GM12878 (cell line): ENCODE results near the gene LYPD5. TPM values are rescaled to one million over a fixed set of nuclear protein-coding genes. Genes with fewer than 3 reads are reported as not detected.

ENCODE experiments used
- ATAC-seq: fragments of 200-7000 bp; cut with Tn5 transposase; 3 replicates; pipeline ENCODE4 v1.9.1; 2020; ENCODE audit warnings: mild to moderate bottlenecking, moderate library complexity
- BruUV-seq: library from RNA; stranded (reverse); fragments of 400-500 nt; replicated peaks from 2 replicates; lab custom pipeline; 2021; lab: Mats Ljungman, UMichigan
- CTCF ChIA-PET: fragments of 300-600 bp; sonication (Branson Sonifier 250); formaldehyde crosslinking; extraction: SDS; loops from one replicate; lab custom pipeline; 2021; ENCODE audit warnings: inconsistent platforms; lab: Yijun Ruan, JAX
- POLR2A ChIA-PET: fragments of 350-600 bp; formaldehyde crosslinking; extraction: SDS; loops from one replicate; lab custom pipeline; 2021; ENCODE audit warnings: inconsistent platforms; lab: Charles Lee
- RAD21 ChIA-PET: fragments of 300-600 bp; sonication (Branson Sonifier 250); formaldehyde crosslinking; loops from one replicate; lab custom pipeline; 2023; ENCODE audit warnings: antibody characterized with exemption; ENCODE audit not compliant: unreplicated experiment; lab: Charles Lee
- SMC1A ChIA-PET: fragments of 300-600 bp; sonication (Branson Sonifier 250); formaldehyde crosslinking; loops from one replicate; lab custom pipeline; 2023; ENCODE audit not compliant: unreplicated experiment, uncharacterized antibody; lab: Charles Lee
- DNase-seq: peaks from one replicate; pipeline ENCODE4 v3.0.0-alpha.2; 2011; ENCODE audit warnings: low read depth, low spot score
- FAIRE-seq: peaks from 3 replicates; lab custom pipeline; 2011; peaks lifted over from hg19 to GRCh38; lab: Jason Lieb, UNC
- H2AFZ ChIP-seq: 2 replicates; pipeline ENCODE4 v1.6.0; 2011; ENCODE audit warnings: low read depth, low read length, control low read depth; ENCODE audit not compliant: control insufficient read depth
- H3K27ac ChIP-seq: 2 replicates; pipeline ENCODE4 v1.5.1; 2011; ENCODE audit warnings: control low read depth; ENCODE audit not compliant: control insufficient read depth, insufficient read depth
- H3K27me3 ChIP-seq, 2 experiments: replicated peaks in 1 of 2; 2 replicates each; pipeline versions ENCODE4 v1.6.0 to v1.6.1; 2011; ENCODE audit warnings: low read length in 1 of 2; ENCODE audit not compliant: control insufficient read depth in 2 of 2, insufficient read depth in 2 of 2
- H3K36me3 ChIP-seq, 2 experiments: 2 replicates each; pipeline ENCODE4 v1.5.1; 2011; ENCODE audit warnings: low read length in 1 of 2; ENCODE audit not compliant: control insufficient read depth in 2 of 2, insufficient read depth in 2 of 2
- H3K4me1 ChIP-seq: 2 replicates; pipeline ENCODE4 v1.6.1; 2011; ENCODE audit warnings: mild to moderate bottlenecking, low read length, moderate library complexity, mixed read lengths; ENCODE audit not compliant: control insufficient read depth, insufficient read depth
- H3K4me2 ChIP-seq: 2 replicates; pipeline ENCODE4 v1.6.0; 2011; ENCODE audit warnings: control low read depth; ENCODE audit not compliant: control insufficient read depth, insufficient read depth
- H3K4me3 ChIP-seq: fragments of 200-600 bp; sonication (generic); 2 replicates; pipeline ENCODE4 v1.5.1; 2016
- H3K79me2 ChIP-seq: 2 replicates; pipeline ENCODE4 v1.6.0; 2011; ENCODE audit warnings: low read length; ENCODE audit not compliant: control insufficient read depth, insufficient read depth
- H3K9ac ChIP-seq: 2 replicates; pipeline ENCODE4 v1.8.0; 2011; ENCODE audit warnings: low read length, control low read depth, mixed read lengths; ENCODE audit not compliant: control insufficient read depth, insufficient read depth
- H3K9me3 ChIP-seq: replicated peaks from 3 replicates; pipeline ENCODE4 v1.5.1; 2011; ENCODE audit warnings: mild to moderate bottlenecking, low read length; ENCODE audit not compliant: control insufficient read depth, insufficient read depth
- H4K20me1 ChIP-seq: 2 replicates; pipeline ENCODE4 v1.6.0; 2011; ENCODE audit not compliant: control insufficient read depth, insufficient read depth
- CHD2 ChIP-seq: IDR thresholded peaks from 2 replicates; pipeline ENCODE4 v1.6.1; 2011; ENCODE audit warnings: low read depth, low read length, improper control_type of control experiment, borderline replicate concordance
- IKZF1 ChIP-seq: fragments of 450-650 bp; conservative IDR thresholded peaks from 2 replicates; pipeline ENCODE4 v1.6.1; 2017; ENCODE audit warnings: antibody characterized with exemption, mild to moderate bottlenecking
- KLF5 ChIP-seq: fragments of 450-650 bp; IDR thresholded peaks from 2 replicates; pipeline ENCODE4 v1.6.1; 2014; ENCODE audit warnings: mild to moderate bottlenecking; ENCODE audit not compliant: partially characterized antibody
- LARP7 ChIP-seq: fragments of 450-650 bp; IDR thresholded peaks from 2 replicates; pipeline ENCODE4 v1.6.1; 2017; ENCODE audit warnings: mild to moderate bottlenecking
- NR2C2 ChIP-seq: IDR thresholded peaks from 2 replicates; pipeline ENCODE4 v1.6.1; 2011; ENCODE audit warnings: borderline replicate concordance, low read depth; ENCODE audit not compliant: control insufficient read depth, insufficient read length
- NR2F1 ChIP-seq: fragments of 450-650 bp; conservative IDR thresholded peaks from 2 replicates; pipeline ENCODE4 v1.6.1; 2017; ENCODE audit warnings: mild to moderate bottlenecking
- PKNOX1 ChIP-seq: fragments of 450-650 bp; IDR thresholded peaks from 2 replicates; pipeline ENCODE4 v1.6.1; 2016; ENCODE audit warnings: mild to moderate bottlenecking
- POLR2AphosphoS2 ChIP-seq: IDR thresholded peaks from 2 replicates; pipeline ENCODE4 v1.6.1; 2011; ENCODE audit warnings: low read depth, mild to moderate bottlenecking, low read length, improper control_type of control experiment, moderate library complexity
- SREBF2 ChIP-seq: IDR thresholded peaks from 2 replicates; pipeline ENCODE4 v1.6.1; 2012; ENCODE audit warnings: mild to moderate bottlenecking, low read length
- TCF12 ChIP-seq: IDR thresholded peaks from 2 replicates; pipeline ENCODE4 v1.6.1; 2011; ENCODE audit warnings: low read depth, mild to moderate bottlenecking, low read length
- YY1 ChIP-seq: IDR thresholded peaks from 2 replicates; pipeline ENCODE4 v1.6.1; 2011; ENCODE audit warnings: low read depth, mild to moderate bottlenecking, low read length
- WGBS: methylation state at CpG from one replicate; pipeline ENCODE4 v1.1.6; 2016; ENCODE audit warnings: low lambda C conversion rate; ENCODE audit not compliant: insufficient replicate concordance, insufficient coverage; ENCODE audit errors: missing lambda C conversion rate; 5-methylcytosine and 5-hydroxymethylcytosine counted together
- in situ Hi-C: fragments of 300-500 bp; cut with MboI; formaldehyde crosslinking; loops from 9 replicates; pipeline ENCODE4 v1.14.3; 2018; ENCODE audit warnings: mixed read lengths
- intact Hi-C: fragments of 100-400 bp; cut with micrococcal nuclease; formaldehyde crosslinking; loops from one replicate; pipeline ENCODE4 v1.14.2; 2022; ENCODE audit not compliant: unreplicated experiment
- polyA plus RNA-seq, 11 experiments: library from polyadenylated mRNA; depleted of rRNA in 4 of 11; unstranded in 6 of 11; stranded (reverse) in 5 of 11; fragments of >200 nt; fragmentation: Nextera tagmentation in 4 of 11; fragmentation: Illumina TruSeq in 1 of 11; extraction: Ambion mirVana in 4 of 11; extraction: Trizol in 1 of 11; gene quantifications; 1 replicate in 1 of 11; 2 replicates in 10 of 11; pipeline versions ENCODE4 v1.2.1 to v1.2.3, GENCODE V29; 2011 to 2016; ENCODE audit warnings: inconsistent platforms in 2 of 11, missing spikeins in 2 of 11, low read depth in 1 of 11
- total RNA-seq, 4 experiments: library from RNA; depleted of rRNA in 3 of 4; stranded (reverse); fragments of >200 nt in 3 of 4; fragmentation: Illumina TruSeq in 1 of 4; extraction: Trizol in 1 of 4; gene quantifications; 2 replicates each; pipeline versions ENCODE4 v1.2.1 to v1.2.3, GENCODE V29; 2013 to 2021

LYPD5 gene
- total and polyA plus RNA-seq, 10 of the 15 experiments (the other 5 are each of a cell fraction or from before 2014, with no cell fraction given), result 0.04 to 2.2 (median 0.69) TPM; not detected in 1

GRCh38 chr19:43797556-43797955 lies 4.7 kb downstream of the LYPD5 start:
- Histone ChIP-seq H3K4me2 (no peak overlapping the region), H3K27me3 (no peaks in the 10 kb centered on the region)
- DNase-seq, result no peak
- TF ChIP-seq LARP7, result no peak
- TF ChIP-seq IKZF1, result no peak
- no peak for TF ChIP-seq NR2F1
- no peak for TF ChIP-seq YY1
- TF ChIP-seq TCF12, result no peak
- TF ChIP-seq NR2C2, result no peak
- no peak for TF ChIP-seq PKNOX1
- no peak for TF ChIP-seq CHD2
- TF ChIP-seq SREBF2, result no peak
- no peak for TF ChIP-seq POLR2AphosphoS2
- no peak for TF ChIP-seq KLF5
- TF ChIP-seq, all 136 proteins: peak for 0
- Histone ChIP-seq H3K4me1 (peaks cover 4% of the 10 kb centered on the region), H2AFZ (no peak overlapping the region), H3K9me3 (no peaks in the 10 kb centered on the region; the same call in 2 of the 3 replicates), H3K27ac (no peak overlapping the region), H3K79me2 (no peaks in the 10 kb centered on the region), H3K4me3 (no peak overlapping the region), H3K9ac (no peak overlapping the region), H3K36me3 (no peaks in the 10 kb centered on the region), H4K20me1 (0 out of 2 replicates have a peak, but pooled peaks cover 2% of the 10 kb centered on the region)
- ChIA-PET RAD21 (interaction anchor here (0.5 kb wide), 1 partner anchor 62 kb away, joined by 4 read pairs; no protein-coding TSS in a partner anchor), POLR2A (no interaction called here), SMC1A (no interaction called here), CTCF (interaction anchor here (0.9 to 3.2 kb wide), 3 partner anchors 12 to 52 kb away, joined by 3 to 14 read pairs (median 7); no protein-coding TSS in a partner anchor)
- BruUV-seq, result no TSS peak
- no peak for FAIRE-seq
- no peak for ATAC-seq
- in situ Hi-C loops, result no loop called here
- intact Hi-C loops, result no loop called here
- 59% methylated on average over 7 of the region's 7 CpGs for WGBS
